Measurements from ENCODE around the gene SLC25A45. TPM values are rescaled to one million over a fixed set of nuclear protein-coding genes. Genes with fewer than 3 reads are reported as not detected.
A peak's percentile ranks its signal among the peaks of the same experiment; 100 is the strongest.

The SLC25A45 gene
- total RNA-seq, 1 experiment from 2014 or later = 8.5 TPM

- CTCF ChIA-PET = interaction anchor here (0.6 to 0.7 kb wide), 6 partner anchors 46 to 1182 kb away, joined by 3 to 9 read pairs (median 5); partner anchors contain the start of gene FKBP2
- intact Hi-C loops (cut with micrococcal nuclease; ENCODE audit: unreplicated experiment) = loop anchor here (1.0 kb wide), 1 partner anchor 74 kb away; no protein-coding TSS in a partner anchor
- no peak for TF ChIP-seq CTCF (IDR thresholded peaks at IDR 0.05; ENCODE audit: insufficient read depth in 1 of 2, low read depth in 1 of 2, low read length in 1 of 2, severe bottlenecking in 1 of 2, unreplicated experiment in 1 of 2)
- peak within 1 kb of the TSS; percentile 92 for H3K4me3 Mint-ChIP-seq (ENCODE audit: unreplicated experiment)
- peaks cover 62% of the 10 kb centered on the region for H3K4me1 Mint-ChIP-seq (ENCODE audit: low read depth, unreplicated experiment)
- H3K27ac Mint-ChIP-seq (ENCODE audit: unreplicated experiment) = peak within 1 kb of the TSS; percentile 95
- no peaks in the 10 kb centered on the region for H3K9me3 ChIP-seq
- DNase-seq = peak; percentile 95 to 97
- H3K4me1 ChIP-seq = peaks cover 51% of the 10 kb centered on the region
- peak within 1 kb of the TSS; percentile 73 for H3K4me3 ChIP-seq (ENCODE audit: low read depth, low read length)
- peaks cover 5% of the 10 kb centered on the region for H3K27me3 Mint-ChIP-seq (ENCODE audit: insufficient read depth, unreplicated experiment)
- TSS peak; percentile 43 for BruUV-seq (replicated peaks)
- no peaks in the 10 kb centered on the region for H3K9me3 Mint-ChIP-seq (ENCODE audit: unreplicated experiment)
- peaks cover 80% of the 10 kb centered on the region for H3K36me3 Mint-ChIP-seq (ENCODE audit: insufficient read depth, unreplicated experiment)
- H3K27me3 ChIP-seq (replicated peaks; ENCODE audit: control insufficient read depth, insufficient read depth, low read length) = no peaks in the 10 kb centered on the region
- POLR2A ChIA-PET = interaction anchor here (0.5 to 7.8 kb wide), 29 partner anchors 11 to 697 kb away, joined by 3 to 113 read pairs (median 7); partner anchors contain the start of genes DPF2, FRMD8, MALAT1 and PCNX3
- peaks cover 8% of the 10 kb centered on the region for H3K36me3 ChIP-seq (ENCODE audit: control insufficient read depth, insufficient read depth, low read length)
Measured at GRCh38 chr11:65422633-65423515, 40.4 kb upstream of the SLC25A45 start, which contains the start of gene NEAT1. TSS of gene NEAT1 (plus strand) at chr11:65422798.

DNA sequence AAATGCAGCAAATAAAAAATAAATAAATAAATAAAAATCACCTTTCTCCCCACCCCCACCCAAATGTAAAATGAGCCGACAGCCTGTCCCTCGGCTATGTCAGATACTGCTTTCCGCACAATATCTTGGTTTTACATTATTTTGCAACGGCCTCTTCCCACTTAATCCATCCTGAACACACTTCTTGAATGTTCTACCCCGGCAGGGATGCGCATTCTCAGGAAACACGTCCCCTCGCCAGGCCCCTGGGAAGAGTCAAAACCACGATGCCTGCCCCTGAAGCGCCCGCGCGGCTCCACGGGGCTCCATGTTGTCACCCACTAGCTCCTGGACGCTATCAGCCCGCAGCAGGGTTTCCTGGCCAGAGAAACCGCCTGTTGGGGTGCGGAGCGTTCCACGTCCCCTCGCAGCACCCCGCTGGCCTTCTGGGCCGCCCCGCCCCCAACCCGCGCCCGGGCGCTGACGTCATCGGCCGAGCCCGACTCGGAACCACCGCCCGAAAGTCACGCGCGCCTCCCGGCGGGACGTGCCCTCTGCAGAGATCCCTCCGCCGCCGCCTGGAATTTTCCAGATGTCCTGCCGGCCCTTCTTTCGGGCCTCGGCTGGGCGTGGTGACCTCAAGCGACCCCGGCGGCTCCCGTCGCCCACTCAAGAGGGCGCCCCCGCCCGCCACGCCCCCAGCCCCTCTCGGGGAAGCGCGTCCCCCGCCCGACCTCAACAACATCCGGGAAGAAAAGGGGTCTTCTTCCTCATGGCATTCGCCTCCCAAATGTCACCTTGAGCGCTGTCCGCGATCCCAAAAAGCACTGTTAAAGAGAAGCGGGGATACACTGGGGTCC lies 39.6 kb upstream of the SLC25A45 start:
- peak overlapping the region; percentile 73 for H3K4me3 ChIP-seq (ENCODE audit: low read depth, low read length)
- ChIA-PET CTCF (interaction anchor here (0.6 to 4.2 kb wide), 5 partner anchors 46 to 88 kb away, joined by 3 to 18 read pairs (median 5); no protein-coding TSS in a partner anchor), POLR2A (interaction anchor here (0.5 to 7.8 kb wide), 28 partner anchors 12 to 438 kb away, joined by 3 to 113 read pairs (median 7); partner anchors contain the start of genes FRMD8, MALAT1, PCNX3 and ZNRD2)
- Mint-ChIP-seq H3K27me3 (ENCODE audit: insufficient read depth, unreplicated experiment) (peaks cover 5% of the 10 kb centered on the region), H3K4me3 (ENCODE audit: unreplicated experiment) (peak overlapping the region; percentile 92), H3K27ac (ENCODE audit: unreplicated experiment) (peak overlapping the region; percentile 95), H3K4me1 (ENCODE audit: low read depth, unreplicated experiment) (peaks cover 62% of the 10 kb centered on the region), H3K9me3 (ENCODE audit: unreplicated experiment) (no peaks in the 10 kb centered on the region), H3K36me3 (ENCODE audit: insufficient read depth, unreplicated experiment) (peaks cover 71% of the 10 kb centered on the region)
- H3K4me1 ChIP-seq = peaks cover 57% of the 10 kb centered on the region
- no peaks in the 10 kb centered on the region for H3K27me3 ChIP-seq (replicated peaks; ENCODE audit: control insufficient read depth, insufficient read depth, low read length)
- no peaks in the 10 kb centered on the region for H3K9me3 ChIP-seq
- BruUV-seq (replicated peaks) = no TSS peak
- TF ChIP-seq CTCF (IDR thresholded peaks at IDR 0.05; ENCODE audit: insufficient read depth in 1 of 2, low read depth in 1 of 2, low read length in 1 of 2, severe bottlenecking in 1 of 2, unreplicated experiment in 1 of 2) = no peak
- intact Hi-C loops (cut with micrococcal nuclease; ENCODE audit: unreplicated experiment) = loop anchor here (1.0 kb wide), 1 partner anchor 75 kb away; no protein-coding TSS in a partner anchor
- H3K36me3 ChIP-seq (ENCODE audit: control insufficient read depth, insufficient read depth, low read length) = peaks cover 6% of the 10 kb centered on the region; the same call in 1 of the 2 replicates
- DNase-seq = peak; percentile 98 to 99
